Measurements from ENCODE around the gene COX6A2.

Gene COX6A2

DNA sequence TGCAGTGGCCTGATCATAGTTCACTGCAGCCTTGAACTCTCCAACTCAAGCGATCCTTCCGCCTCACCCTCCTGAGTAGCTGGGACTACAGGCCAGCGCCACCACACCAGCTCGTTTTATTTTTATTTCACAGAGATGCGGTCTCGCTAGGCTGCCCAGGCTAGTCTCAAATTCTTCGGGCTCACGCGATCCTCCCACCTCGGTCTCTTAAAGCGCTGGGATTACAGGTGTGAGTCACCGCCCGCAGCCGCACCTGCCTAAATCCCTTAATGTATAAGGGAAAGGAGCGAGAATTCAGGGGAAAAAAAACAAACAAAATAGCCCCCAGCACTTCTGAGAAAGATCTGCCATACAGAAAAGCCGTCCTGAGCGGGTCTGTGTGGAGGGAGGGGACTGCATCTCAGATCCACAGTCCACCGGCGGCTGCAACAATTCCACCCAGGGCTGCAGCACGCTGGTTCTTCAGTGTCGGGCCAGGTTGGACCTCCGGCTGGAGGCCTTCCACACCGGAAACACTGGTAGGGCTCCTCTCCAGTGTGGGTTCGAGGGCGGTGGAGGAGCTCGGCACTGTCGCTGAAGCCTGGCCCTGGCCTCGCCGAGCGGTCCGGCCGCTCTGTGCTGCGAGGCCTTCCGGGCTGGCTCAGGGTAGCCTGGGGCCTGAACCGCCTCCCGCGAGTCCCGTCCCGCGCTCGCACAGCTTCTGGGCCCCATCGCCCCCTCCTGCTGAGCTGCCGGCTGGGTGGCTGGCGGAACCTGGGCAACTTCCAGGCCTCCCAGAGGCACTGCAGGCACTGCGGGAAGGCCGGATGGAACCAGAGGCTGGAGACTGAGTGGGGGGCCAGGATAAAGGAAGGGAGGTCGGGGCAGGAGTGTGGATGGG is 7.4 kb upstream of the COX6A2 start:
- no peak for TF ChIP-seq CTCF (IDR thresholded peaks at IDR 0.05; ENCODE audit: unreplicated experiment in 3 of 3)
- Mint-ChIP-seq H3K36me3 (ENCODE audit: low read depth) (no peaks in the 10 kb centered on the region), H3K9me3 (no peaks in the 10 kb centered on the region), H3K4me3 (no peak overlapping the region), H3K27ac (no peak overlapping the region), H3K27me3 (ENCODE audit: low read depth) (peaks cover 5% of the 10 kb centered on the region), H3K4me1 (peaks cover 19% of the 10 kb centered on the region)

GRCh38 chr16:31430380-31431052 is 2.4 kb upstream of the COX6A2 start:
- H3K27me3 Mint-ChIP-seq (ENCODE audit: low read depth): peaks cover 5% of the 10 kb centered on the region
- TF ChIP-seq CTCF (IDR thresholded peaks at IDR 0.05; ENCODE audit: unreplicated experiment in 3 of 3): no peak
- H3K4me3 Mint-ChIP-seq: peak overlapping the region in 1 of 3 experiments; percentile 25
- peaks cover 35% of the 10 kb centered on the region for H3K4me1 Mint-ChIP-seq
- no peaks in the 10 kb centered on the region for H3K36me3 Mint-ChIP-seq (ENCODE audit: low read depth)
- H3K27ac Mint-ChIP-seq: peak overlapping the region in 2 of 3 experiments; percentile 11 to 53
- H3K9me3 Mint-ChIP-seq: no peaks in the 10 kb centered on the region

DNA sequence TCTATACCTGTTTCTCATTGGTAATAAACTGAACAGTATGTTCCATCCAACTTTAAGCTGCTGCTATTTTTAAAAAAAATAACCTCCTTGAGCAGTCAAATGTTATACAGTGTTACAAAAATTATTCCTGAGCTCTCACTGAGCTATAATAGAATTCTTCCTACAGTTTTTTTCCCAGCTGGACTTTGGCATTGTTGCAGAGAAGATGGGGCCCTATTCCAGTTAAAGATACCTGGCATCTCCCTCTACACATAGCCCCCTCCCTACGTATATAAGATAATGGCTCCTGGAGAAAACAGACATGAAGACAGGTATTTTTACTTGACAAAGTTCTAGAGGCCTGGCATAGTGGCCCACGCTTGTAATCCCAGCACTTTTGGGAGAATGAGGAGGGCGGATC is 1.6 kb upstream of the COX6A2 start:
- Mint-ChIP-seq H3K27ac (peak overlapping the region in 1 of 3 experiments; percentile 56), H3K27me3 (ENCODE audit: low read depth) (peaks cover 10% of the 10 kb centered on the region), H3K4me1 (peaks cover 35% of the 10 kb centered on the region), H3K36me3 (ENCODE audit: low read depth) (no peaks in the 10 kb centered on the region), H3K9me3 (no peaks in the 10 kb centered on the region), H3K4me3 (no peak overlapping the region)
- TF ChIP-seq CTCF (IDR thresholded peaks at IDR 0.05; ENCODE audit: unreplicated experiment in 3 of 3): no peak

GRCh38 chr16:31429314-31429713 is 1.2 kb upstream of the COX6A2 start:
- no peaks in the 10 kb centered on the region for H3K9me3 Mint-ChIP-seq
- peak overlapping the region in 1 of 3 experiments; percentile 87 for H3K4me3 Mint-ChIP-seq
- peak overlapping the region in 1 of 3 experiments; percentile 56 for H3K27ac Mint-ChIP-seq
- H3K36me3 Mint-ChIP-seq (ENCODE audit: low read depth): no peaks in the 10 kb centered on the region
- H3K4me1 Mint-ChIP-seq: peaks cover 35% of the 10 kb centered on the region
- no peak for TF ChIP-seq CTCF (IDR thresholded peaks at IDR 0.05; ENCODE audit: unreplicated experiment in 3 of 3)
- peaks cover 13% of the 10 kb centered on the region for H3K27me3 Mint-ChIP-seq (ENCODE audit: low read depth)

DNA sequence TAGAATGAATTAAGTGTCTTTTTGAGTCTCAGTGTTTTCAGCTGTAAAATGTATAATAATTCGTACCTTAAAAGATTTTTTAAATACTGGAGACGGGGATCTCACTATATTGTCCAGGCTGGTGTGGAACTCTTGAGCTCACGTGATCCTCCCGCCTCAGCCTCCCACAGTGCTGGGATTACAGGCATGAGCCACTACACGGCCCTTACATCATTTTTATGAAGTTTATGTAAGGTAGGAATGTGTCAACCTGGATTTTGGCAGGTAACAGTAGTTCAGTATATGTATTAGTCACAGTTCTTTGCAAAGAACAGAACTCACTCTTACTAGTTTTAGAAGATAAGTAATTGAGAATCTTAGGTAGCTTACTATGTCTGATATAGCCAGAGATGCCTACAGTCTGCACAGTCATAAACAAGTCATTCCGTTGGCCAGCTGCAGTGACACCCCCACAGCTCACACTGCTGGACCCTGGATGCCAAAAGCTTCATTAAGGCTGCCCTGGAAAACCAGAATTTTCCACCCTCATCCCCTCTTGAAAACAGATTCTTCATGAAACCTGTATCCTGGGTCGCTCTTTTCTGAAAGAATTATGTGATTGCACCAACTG is 583 bp upstream of the COX6A2 start:
- no peaks in the 10 kb centered on the region for H3K9me3 Mint-ChIP-seq
- peaks cover 17% of the 10 kb centered on the region for H3K27me3 Mint-ChIP-seq (ENCODE audit: low read depth)
- TF ChIP-seq CTCF (IDR thresholded peaks at IDR 0.05; ENCODE audit: unreplicated experiment in 3 of 3): no peak
- peak overlapping the region in 2 of 3 experiments; percentile 41 to 54 for H3K27ac Mint-ChIP-seq
- H3K4me3 Mint-ChIP-seq: peak overlapping the region in 2 of 3 experiments; percentile 80 to 87
- H3K4me1 Mint-ChIP-seq: peaks cover 39% of the 10 kb centered on the region
- H3K36me3 Mint-ChIP-seq (ENCODE audit: low read depth): no peaks in the 10 kb centered on the region

Data from nephron (organoid).